Measurements from ENCODE around the gene CYYR1. TPM values are rescaled to one million over a fixed set of nuclear protein-coding genes. Genes with fewer than 3 reads are reported as not detected.

The CYYR1 gene
- total and polyA plus RNA-seq, 2 experiments from 2014 or later: 3.9 to 7.8 TPM

- H3K4me3 ChIP-seq: no peak overlapping the region
- no peak for DNase-seq (ENCODE audit: low read depth in 1 of 2, low spot score in 1 of 2)
- TF ChIP-seq CTCF (IDR thresholded peaks at IDR 0.05; ENCODE audit: low read depth, low read length): no peak
- no peaks in the 10 kb centered on the region for H3K27me3 ChIP-seq
- H3K9me3 ChIP-seq (ENCODE audit: low read depth): no peaks in the 10 kb centered on the region
- no peaks in the 10 kb centered on the region for H3K36me3 ChIP-seq
- no peaks in the 10 kb centered on the region for H3K4me1 ChIP-seq (ENCODE audit: low read depth)
- H3K27ac ChIP-seq: no peak overlapping the region
These were observed 10.7 kb upstream of the CYYR1 start for GRCh38 chr21:26583769-26584168.

GRCh38 chr21:26581818-26582217 lies 8.7 kb upstream of the CYYR1 start:
- H3K27ac ChIP-seq: no peak overlapping the region
- no peak for DNase-seq (ENCODE audit: low read depth in 1 of 2, low spot score in 1 of 2)
- H3K36me3 ChIP-seq: no peaks in the 10 kb centered on the region
- no peaks in the 10 kb centered on the region for H3K9me3 ChIP-seq (ENCODE audit: low read depth)
- no peaks in the 10 kb centered on the region for H3K4me1 ChIP-seq (ENCODE audit: low read depth)
- no peak for TF ChIP-seq CTCF (IDR thresholded peaks at IDR 0.05; ENCODE audit: low read depth, low read length)
- no peak overlapping the region for H3K4me3 ChIP-seq
- no peaks in the 10 kb centered on the region for H3K27me3 ChIP-seq

- H3K9me3 ChIP-seq (ENCODE audit: low read depth): no peaks in the 10 kb centered on the region
- no peaks in the 10 kb centered on the region for H3K4me1 ChIP-seq (ENCODE audit: low read depth)
- no peak overlapping the region for H3K27ac ChIP-seq
- DNase-seq (ENCODE audit: low read depth in 1 of 2, low spot score in 1 of 2): no peak
- H3K36me3 ChIP-seq: no peaks in the 10 kb centered on the region
- no peaks in the 10 kb centered on the region for H3K27me3 ChIP-seq
- TF ChIP-seq CTCF (IDR thresholded peaks at IDR 0.05; ENCODE audit: low read depth, low read length): no peak
- peak overlapping the region; percentile 71 for H3K4me3 ChIP-seq
These were observed 897 bp downstream of the CYYR1 start for GRCh38 chr21:26572076-26572701.

- DNase-seq (ENCODE audit: low read depth in 1 of 2, low spot score in 1 of 2): no peak
- H3K4me3 ChIP-seq: no peak overlapping the region
These were observed 2.9 kb downstream of the CYYR1 start for GRCh38 chr21:26570203-26570602.

GRCh38 chr21:26565546-26565945 lies 7.5 kb downstream of the CYYR1 start:
- TF ChIP-seq CTCF (IDR thresholded peaks at IDR 0.05; ENCODE audit: low read depth, low read length): no peak
- no peaks in the 10 kb centered on the region for H3K36me3 ChIP-seq
- no peak overlapping the region for H3K27ac ChIP-seq
- no peaks in the 10 kb centered on the region for H3K4me1 ChIP-seq (ENCODE audit: low read depth)
- DNase-seq (ENCODE audit: low read depth in 1 of 2, low spot score in 1 of 2): no peak
- no peaks in the 10 kb centered on the region for H3K27me3 ChIP-seq
- H3K9me3 ChIP-seq (ENCODE audit: low read depth): no peaks in the 10 kb centered on the region
- H3K4me3 ChIP-seq: no peak overlapping the region

More at GRCh38 chr21:26570203-26570602, 2.9 kb downstream of the CYYR1 start:
- Histone ChIP-seq H3K27me3 (no peaks in the 10 kb centered on the region), H3K27ac (no peak overlapping the region), H3K9me3 (ENCODE audit: low read depth) (no peaks in the 10 kb centered on the region), H3K4me1 (ENCODE audit: low read depth) (no peaks in the 10 kb centered on the region), H3K36me3 (no peaks in the 10 kb centered on the region)
- TF ChIP-seq CTCF (IDR thresholded peaks at IDR 0.05; ENCODE audit: low read depth, low read length): no peak
